HepG2 (cell line): ENCODE data around the gene RORC. TPM values are rescaled to one million over a fixed set of nuclear protein-coding genes. Genes with fewer than 3 reads are reported as not detected.

Experiments
- BORCS8-MEF2B ChIP-seq: sonication (generic); formaldehyde crosslinking; IDR thresholded peaks from 2 replicates; pipeline ENCODE4 v1.8.0; 2022; ENCODE audit warnings: mild to moderate bottlenecking, missing genetic modification reagents
- CC2D1A ChIP-seq: sonication (generic); formaldehyde crosslinking; IDR thresholded peaks from 2 replicates; pipeline ENCODE4 v1.8.1; 2023; ENCODE audit warnings: mild to moderate bottlenecking, missing genetic modification reagents
- ERF ChIP-seq: IDR thresholded peaks from 2 replicates; pipeline ENCODE4 v1.6.1; 2018; ENCODE audit warnings: missing biosample characterization, missing genetic modification reagents
- FOXO4 ChIP-seq: sonication (generic); formaldehyde crosslinking; conservative IDR thresholded peaks from 2 replicates; pipeline ENCODE4 v1.8.1; 2023; ENCODE audit warnings: missing genetic modification reagents
- HDAC6 ChIP-seq: fragments of 200-600 bp; sonication (generic); IDR thresholded peaks from 2 replicates; pipeline ENCODE4 v1.7.0; 2017; ENCODE audit warnings: mild to moderate bottlenecking, antibody characterized with exemption, low read length, low read depth
- HOXA7 ChIP-seq: sonication (generic); formaldehyde crosslinking; IDR thresholded peaks from 2 replicates; pipeline ENCODE4 v1.8.1; 2022; ENCODE audit warnings: mild to moderate bottlenecking, missing genetic modification reagents, moderate library complexity
- MZF1 ChIP-seq: sonication (generic); formaldehyde crosslinking; IDR thresholded peaks from 2 replicates; pipeline ENCODE4 v1.8.1; 2023; ENCODE audit warnings: mild to moderate bottlenecking, missing genetic modification reagents, borderline replicate concordance
- POLR2AphosphoS5 ChIP-seq: IDR thresholded peaks from 2 replicates; pipeline ENCODE4 v1.6.1; 2012; ENCODE audit warnings: low read depth, low read length
- REST ChIP-seq, 2 experiments: IDR thresholded peaks; 2 replicates each; pipeline ENCODE4 v1.6.1; 2011 to 2012; ENCODE audit warnings: low read length in 2 of 2, borderline replicate concordance in 1 of 2, low read depth in 1 of 2, mild to moderate bottlenecking in 1 of 2, moderate library complexity in 1 of 2
- SNAI1 ChIP-seq: sonication (generic); formaldehyde crosslinking; IDR thresholded peaks from 2 replicates; pipeline ENCODE4 v1.5.0; 2020; ENCODE audit warnings: mild to moderate bottlenecking, missing genetic modification reagents, borderline replicate concordance
- ZNF282 ChIP-seq: fragments of 450-650 bp; IDR thresholded peaks from 2 replicates; pipeline ENCODE4 v1.6.1; 2018; ENCODE audit not compliant: partially characterized antibody
- ZNF318 ChIP-seq: sonication (generic); formaldehyde crosslinking; IDR thresholded peaks from 2 replicates; pipeline ENCODE4 v1.4.0; 2020; ENCODE audit warnings: mild to moderate bottlenecking, missing genetic modification reagents
- ZNF510 ChIP-seq: sonication (generic); formaldehyde crosslinking; IDR thresholded peaks from 2 replicates; pipeline ENCODE4 v1.4.0; 2020; ENCODE audit warnings: low read depth, mild to moderate bottlenecking, missing genetic modification reagents
- ZNF713 ChIP-seq: sonication (generic); formaldehyde crosslinking; IDR thresholded peaks from 2 replicates; pipeline ENCODE4 v1.4.0; 2020; ENCODE audit warnings: mild to moderate bottlenecking, missing genetic modification reagents
- ZNF788 ChIP-seq: sonication (generic); formaldehyde crosslinking; IDR thresholded peaks from 2 replicates; pipeline ENCODE4 v1.5.0; 2020; ENCODE audit warnings: mild to moderate bottlenecking, missing genetic modification reagents, borderline replicate concordance
- polyA plus RNA-seq, 8 experiments: library from polyadenylated mRNA; depleted of rRNA in 3 of 8; stranded (reverse) in 7 of 8; unstranded in 1 of 8; fragments of >200 nt; fragmentation: Illumina TruSeq in 4 of 8; extraction: Trizol in 4 of 8; gene quantifications; 2 replicates each; pipeline versions ENCODE4 v1.2.1 to v1.2.3, GENCODE V29; 2011 to 2016; ENCODE audit warnings: low read depth in 4 of 8, missing spikeins in 1 of 8, mixed read lengths in 1 of 8; ENCODE audit not compliant: insufficient read depth in 1 of 8
- total RNA-seq, 5 experiments: library from RNA; depleted of rRNA; stranded (reverse); fragments of >200 nt; fragmentation: Illumina TruSeq; extraction: Trizol; gene quantifications; 2 replicates each; pipeline ENCODE4 v1.2.3, GENCODE V29; 2016; ENCODE audit warnings: low read depth in 1 of 5

Gene RORC
- total and polyA plus RNA-seq, 2 of the 13 experiments (the other 11 are each of a cell fraction or from before 2014, with no cell fraction given): 2.5 to 6.5 TPM

- TF ChIP-seq POLR2AphosphoS5 (peak; percentile 43), MZF1 (CRISPR knock-in tag) (no peak), ZNF788 (CRISPR knock-in tag) (peak; percentile 96), HDAC6 (no peak), BORCS8-MEF2B (CRISPR knock-in tag) (peak; percentile 79; the same call in 1 of the 2 replicates), ERF (CRISPR knock-in tag) (peak; percentile 72), ZNF282 (no peak), ZNF510 (CRISPR knock-in tag) (no peak), CC2D1A (CRISPR knock-in tag) (no peak), ZNF318 (CRISPR knock-in tag) (peak; percentile 36; the same call in 1 of the 2 replicates), SNAI1 (CRISPR knock-in tag) (no peak), FOXO4 (no peak), ZNF713 (CRISPR knock-in tag) (no peak), REST (IDR thresholded peaks at IDR 0.05; ENCODE audit: borderline replicate concordance in 1 of 2, low read depth in 1 of 2, low read length in 2 of 2) (0 out of 4 replicates have a peak, but pooled peaks of 1 of the 2 experiments have one; percentile 26), HOXA7 (peak; percentile 43; the same call in 1 of the 2 replicates)
These were observed 41.3 kb downstream of the RORC start, which contains the start of gene TDRKH (continued) for GRCh38 chr1:151790071-151790939.
